H54 (cell line): Measurements from ENCODE around the gene KIF9.
"Not testable (repeated sequence)": the region's sequence is repeated elsewhere in the genome, so short reads cannot be mapped to it uniquely, and the experiment has no call there.

Experiments
- DNase-seq: peaks from one replicate; pipeline ENCODE4 v3.0.0; 2011; ENCODE audit warnings: low spot score, mixed read lengths; ENCODE audit not compliant: insufficient read length
- FAIRE-seq: peaks from 3 replicates; lab custom pipeline; 2011; peaks lifted over from hg19 to GRCh38; lab: Jason Lieb, UNC
- POLR2A ChIP-seq: IDR thresholded peaks from 2 replicates; pipeline ENCODE4 v1.6.1; 2011; ENCODE audit warnings: low read depth, mild to moderate bottlenecking, low read length

Gene KIF9, protein sequence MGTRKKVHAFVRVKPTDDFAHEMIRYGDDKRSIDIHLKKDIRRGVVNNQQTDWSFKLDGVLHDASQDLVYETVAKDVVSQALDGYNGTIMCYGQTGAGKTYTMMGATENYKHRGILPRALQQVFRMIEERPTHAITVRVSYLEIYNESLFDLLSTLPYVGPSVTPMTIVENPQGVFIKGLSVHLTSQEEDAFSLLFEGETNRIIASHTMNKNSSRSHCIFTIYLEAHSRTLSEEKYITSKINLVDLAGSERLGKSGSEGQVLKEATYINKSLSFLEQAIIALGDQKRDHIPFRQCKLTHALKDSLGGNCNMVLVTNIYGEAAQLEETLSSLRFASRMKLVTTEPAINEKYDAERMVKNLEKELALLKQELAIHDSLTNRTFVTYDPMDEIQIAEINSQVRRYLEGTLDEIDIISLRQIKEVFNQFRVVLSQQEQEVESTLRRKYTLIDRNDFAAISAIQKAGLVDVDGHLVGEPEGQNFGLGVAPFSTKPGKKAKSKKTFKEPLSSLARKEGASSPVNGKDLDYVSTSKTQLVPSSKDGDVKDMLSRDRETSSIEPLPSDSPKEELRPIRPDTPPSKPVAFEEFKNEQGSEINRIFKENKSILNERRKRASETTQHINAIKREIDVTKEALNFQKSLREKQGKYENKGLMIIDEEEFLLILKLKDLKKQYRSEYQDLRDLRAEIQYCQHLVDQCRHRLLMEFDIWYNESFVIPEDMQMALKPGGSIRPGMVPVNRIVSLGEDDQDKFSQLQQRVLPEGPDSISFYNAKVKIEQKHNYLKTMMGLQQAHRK

DNA sequence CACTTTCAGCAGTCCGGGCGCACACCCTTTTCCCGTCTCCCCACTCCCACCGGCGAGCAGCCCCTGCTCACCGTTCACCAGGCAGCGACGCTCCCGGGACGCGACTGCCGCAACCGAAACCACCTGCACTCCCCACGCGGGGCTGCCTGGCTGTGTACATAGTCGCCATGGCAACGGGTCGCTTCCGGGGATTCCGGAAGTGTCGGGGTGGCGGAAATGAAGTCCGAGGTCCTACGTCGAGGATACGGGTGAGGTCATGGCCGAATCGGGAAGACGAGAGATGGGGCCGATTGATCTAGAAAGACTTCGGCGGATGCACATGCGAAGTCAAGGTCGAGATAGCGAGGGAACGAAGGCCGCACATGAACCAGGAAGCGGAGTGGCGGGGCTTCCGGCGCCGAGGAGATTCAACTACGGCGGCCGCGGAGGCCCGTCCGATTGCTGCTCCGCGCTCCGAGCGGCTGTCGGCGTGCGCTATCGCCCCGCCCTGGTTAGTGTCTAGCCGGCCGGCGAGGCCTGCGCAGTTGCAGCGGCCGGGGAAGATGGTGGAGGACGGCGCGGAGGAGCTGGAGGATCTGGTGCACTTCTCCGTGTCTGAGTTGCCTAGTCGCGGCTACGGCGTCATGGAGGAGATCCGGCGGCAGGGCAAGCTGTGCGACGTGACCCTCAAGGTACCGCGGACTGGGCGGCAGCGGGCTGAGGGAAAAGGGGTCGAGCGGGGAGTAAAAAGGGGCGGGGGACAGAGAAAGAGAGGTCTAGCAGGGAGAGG, at the start of gene KIF9, which contains the start of gene KLHL18:
Gene KIF9, minus strand, starts transcription at position 376 of the 769 bp plus-strand sequence. CDS start 5,425 bp downstream, outside the sequence.
Gene KLHL18, plus strand, starts transcription at position 521 of the 769 bp plus-strand sequence. Its CDS starts 22 bp downstream, at position 543.
- peak; percentile 89 for TF ChIP-seq POLR2A
- peak; percentile 95 for DNase-seq
- no peak for FAIRE-seq

DNA sequence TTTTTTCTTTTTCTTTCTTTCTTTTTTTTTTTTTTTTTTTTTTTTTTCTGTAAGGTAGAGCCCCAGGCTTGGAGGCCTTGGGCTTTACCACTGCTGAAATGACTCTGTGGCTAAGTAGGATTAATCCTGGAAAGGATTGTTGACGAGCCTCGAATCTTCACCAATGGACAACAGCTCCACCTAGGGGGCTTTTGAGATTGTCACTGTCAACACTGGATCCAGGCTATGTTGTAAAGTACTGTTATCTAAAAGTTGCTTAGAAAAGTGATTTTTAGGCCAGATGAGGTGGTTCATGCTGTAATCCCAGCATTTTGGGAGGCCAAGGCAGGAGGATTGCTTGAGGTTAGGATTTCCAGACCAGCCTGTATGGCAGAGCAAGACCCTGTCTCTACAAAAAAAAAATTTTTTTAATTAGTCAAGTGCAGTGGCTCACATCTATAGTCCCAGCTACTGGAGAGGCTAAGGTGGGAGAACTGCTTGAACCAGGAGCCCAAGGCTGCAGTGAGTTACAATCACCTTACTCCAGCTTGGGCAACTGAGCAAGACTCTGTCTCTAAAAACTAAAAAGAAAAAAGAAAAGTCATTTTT, 41.8 kb upstream of the KIF9 start:
- DNase-seq = peak; percentile 68
- TF ChIP-seq POLR2A = no peak
- FAIRE-seq = no peak

DNA sequence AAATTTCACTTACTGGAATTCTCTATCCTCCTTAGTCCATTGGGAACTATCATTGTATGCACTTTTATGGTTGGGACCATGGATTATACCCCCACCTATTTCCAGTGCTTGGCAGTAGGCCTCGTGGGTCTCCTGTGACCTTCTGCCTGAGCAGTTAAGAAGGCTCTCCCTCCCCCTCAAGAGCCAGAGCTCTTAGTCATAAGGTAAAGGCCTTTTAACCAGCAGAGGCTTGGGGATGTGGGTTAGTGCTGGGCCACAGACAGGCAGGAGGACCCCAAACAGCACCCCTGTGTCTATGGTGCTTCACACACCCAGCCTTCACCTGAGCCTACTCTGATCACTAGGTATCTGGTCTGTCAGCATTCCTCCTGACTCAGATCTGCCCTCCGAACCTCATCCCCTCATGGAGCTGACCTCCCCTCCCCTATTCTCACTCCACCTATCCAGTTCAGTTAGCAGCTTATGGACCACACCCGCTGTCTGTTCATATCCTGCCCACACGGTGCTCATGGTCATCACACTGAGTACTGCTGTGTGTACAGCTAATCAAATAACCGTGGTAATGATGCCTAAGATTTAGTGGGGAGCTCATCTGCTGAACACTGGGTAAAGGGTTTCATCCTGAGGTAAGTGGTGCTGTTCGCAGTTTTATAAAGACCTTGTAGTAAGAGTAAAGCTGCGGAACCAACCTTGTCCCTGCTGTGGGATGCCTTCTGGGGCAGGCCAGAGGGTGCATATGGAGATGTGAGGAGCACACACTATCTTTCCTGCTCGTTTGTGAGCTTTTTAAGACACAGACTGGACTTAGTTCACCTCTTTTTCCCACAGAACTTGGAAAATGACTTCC, 41.1 kb upstream of the KIF9 start:
- DNase-seq (peak; percentile 48), FAIRE-seq (no peak)
- TF ChIP-seq POLR2A = no peak

DNA sequence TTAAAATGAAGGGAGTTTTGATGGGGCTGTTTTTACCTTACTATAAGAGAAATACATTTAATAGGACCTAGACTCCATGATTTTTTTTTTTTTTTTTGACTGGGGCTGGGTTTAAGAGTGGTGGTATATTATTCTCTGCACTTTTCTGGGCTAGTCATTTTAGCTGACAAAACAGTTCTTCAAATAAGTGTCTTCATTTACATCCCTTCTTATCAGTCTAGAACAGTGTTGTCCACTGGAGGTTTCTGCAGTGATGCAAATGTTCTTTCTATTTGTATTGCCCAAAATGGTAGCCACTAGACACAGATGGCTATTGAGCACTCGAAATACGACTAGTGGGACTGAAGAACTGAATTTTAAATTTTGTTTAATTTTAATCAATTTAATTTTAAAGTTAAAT, 37.4 kb upstream of the KIF9 start:
- DNase-seq (no peak), FAIRE-seq (no peak)
- TF ChIP-seq POLR2A = no peak

DNA sequence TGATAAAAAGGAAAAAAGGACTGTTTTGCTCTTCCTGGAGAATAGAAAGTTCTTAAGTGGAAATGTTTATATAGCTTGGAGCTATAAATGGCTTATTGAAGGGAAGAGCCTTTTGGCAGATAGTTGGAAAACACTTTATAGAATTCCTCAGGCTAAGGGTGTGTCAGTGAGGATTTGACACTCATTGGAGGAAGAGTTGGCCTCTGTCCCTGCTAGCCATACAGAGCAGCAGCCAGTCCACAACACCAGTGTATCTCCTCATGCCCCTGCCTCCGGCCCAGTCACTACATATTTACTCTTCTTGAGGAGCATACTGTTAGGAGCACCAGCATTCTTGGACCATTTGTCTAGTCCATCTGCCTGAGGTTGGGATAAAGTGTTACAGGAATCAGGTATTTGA, 36.3 kb upstream of the KIF9 start:
- DNase-seq (no peak), FAIRE-seq (no peak)
- no peak for TF ChIP-seq POLR2A

DNA sequence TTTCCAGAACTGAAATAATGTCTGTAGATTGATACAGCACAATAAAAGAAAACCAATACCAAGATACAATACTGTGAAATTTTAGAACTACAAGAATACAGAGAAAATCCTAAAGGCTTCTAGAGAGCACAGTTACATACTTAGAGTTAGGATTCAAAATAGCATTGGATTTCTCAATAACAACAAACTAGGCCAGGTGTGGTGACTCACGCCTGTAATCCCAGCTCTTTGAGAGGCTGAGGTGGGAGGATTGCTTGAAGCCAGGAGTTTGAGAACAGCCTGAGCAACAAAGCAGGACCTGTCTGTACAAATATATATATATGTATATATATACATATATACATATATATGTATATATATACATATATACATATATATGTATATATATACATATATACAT, 33.6 kb upstream of the KIF9 start:
- FAIRE-seq = not testable (repeated sequence)

DNA sequence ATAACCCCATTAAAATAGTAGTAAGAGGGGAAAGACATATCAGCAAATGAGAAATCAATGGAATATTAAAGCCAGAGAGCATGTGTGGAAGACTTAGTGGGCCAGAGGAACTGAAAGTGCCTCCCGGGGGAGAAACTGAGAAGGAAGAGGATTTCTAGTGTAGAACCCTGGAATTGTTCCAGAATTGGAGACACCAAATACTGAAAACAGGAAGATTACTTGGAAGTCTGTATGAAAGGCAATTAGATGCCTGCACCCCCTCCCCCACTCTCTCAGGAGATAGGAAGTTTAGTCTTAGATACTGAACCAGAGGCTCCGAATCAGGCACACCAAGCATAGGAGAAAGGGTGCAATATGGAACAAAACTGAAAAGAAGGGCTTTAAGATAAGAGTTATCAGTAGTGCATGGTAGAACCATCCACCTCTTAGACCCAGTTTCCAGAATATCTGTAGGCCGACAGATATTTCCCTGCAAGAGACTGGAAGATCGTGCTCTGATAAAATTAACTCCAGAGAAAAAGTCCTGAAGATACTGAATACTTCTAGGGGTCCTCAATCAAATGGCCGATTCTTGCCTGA, 32.6 kb upstream of the KIF9 start:
- FAIRE-seq (no peak), DNase-seq (no peak)
- TF ChIP-seq POLR2A = no peak

More for the DNA sequence above, 33.6 kb upstream of the KIF9 start:
- DNase-seq = not testable (repeated sequence)

DNA sequence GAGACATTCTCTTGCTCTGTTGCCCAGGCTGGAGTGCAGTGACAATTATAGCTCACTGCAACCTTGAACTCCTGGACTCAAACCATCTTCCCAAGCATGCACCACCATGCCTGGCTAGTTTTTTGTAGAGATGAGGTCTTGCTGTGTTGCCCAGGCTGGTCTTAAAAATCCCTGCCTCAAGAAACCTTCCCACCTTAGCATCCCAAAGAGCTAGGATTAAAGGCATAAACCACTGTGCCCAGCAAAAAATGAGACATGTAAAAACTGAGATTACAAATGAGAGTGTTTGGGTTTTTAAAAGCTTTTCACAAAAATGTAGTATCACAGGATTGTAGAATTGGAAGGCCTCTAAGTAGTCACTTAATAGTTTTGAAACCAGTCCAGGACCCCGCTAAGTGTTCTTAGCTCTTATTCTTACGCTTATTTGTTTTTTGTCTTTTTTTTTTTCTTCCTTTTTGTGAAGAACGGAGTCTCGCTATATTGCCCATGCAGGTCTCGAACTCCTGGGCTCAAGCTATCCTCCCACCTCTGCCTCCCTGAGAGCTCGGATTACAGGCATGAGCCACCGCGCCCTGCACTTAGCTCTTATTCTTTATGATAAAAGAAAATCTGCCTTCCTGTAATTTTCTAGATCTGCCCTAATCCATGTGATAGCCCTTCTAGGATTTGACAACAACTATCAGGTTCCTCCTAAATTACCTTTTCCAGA, 31.6 kb upstream of the KIF9 start:
- DNase-seq = no peak

DNA sequence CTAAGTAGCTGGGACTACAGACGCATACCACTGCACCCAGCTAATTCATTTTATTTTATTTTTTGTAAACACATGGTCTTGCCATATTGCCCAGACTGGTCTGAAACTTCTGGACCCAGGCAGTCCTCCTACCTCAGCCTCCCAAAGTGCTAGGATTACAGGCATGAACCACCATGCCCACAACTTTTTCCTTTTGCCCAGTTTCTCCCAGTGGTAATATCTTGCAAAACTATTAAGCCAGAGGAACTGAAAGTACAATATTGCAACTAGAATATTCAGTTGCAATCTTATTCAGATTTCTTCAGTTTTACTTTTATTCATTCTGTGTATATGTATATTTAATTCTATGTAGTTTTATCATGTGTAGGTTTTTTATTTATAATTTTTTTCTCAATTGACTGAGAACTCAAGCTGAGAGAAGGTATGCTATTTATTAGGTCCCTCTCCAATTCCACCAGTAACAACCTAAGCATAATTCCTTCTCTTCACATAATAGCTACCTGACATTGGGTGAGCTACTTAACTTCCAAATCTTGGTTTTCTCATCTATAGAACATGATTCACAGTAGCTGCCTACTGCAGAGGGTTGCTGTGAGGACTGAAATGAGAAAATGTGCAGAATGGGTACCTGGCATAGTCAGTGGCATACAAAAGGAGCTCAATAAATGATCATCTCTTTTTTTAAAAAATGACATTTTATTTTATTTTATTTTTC, 30.9 kb upstream of the KIF9 start:
- no peak for DNase-seq
- no peak for TF ChIP-seq POLR2A
- no peak for FAIRE-seq

More for the DNA sequence above, 31.6 kb upstream of the KIF9 start:
- TF ChIP-seq POLR2A = no peak
- no peak for FAIRE-seq

DNA sequence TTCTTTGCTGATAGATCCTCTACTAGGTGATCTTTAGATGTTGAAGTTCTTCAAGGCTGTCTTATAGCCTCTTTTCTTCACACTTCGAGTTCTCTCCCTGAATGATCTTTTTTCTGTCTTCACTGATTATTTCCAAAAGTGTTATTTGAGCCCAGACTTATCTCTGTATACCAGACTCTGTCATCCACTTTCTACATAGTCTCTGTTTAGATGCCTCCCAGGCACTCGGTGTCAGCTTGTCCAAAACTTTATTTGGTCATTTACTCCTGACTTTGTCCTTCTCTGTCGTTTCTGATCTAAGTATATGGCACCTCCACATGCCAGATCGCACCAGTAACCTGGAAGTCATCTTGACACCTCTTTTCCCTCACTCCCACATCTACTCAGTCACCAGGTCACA, 27.8 kb upstream of the KIF9 start:
- no peak for TF ChIP-seq POLR2A
- no peak for FAIRE-seq
- DNase-seq = no peak

DNA sequence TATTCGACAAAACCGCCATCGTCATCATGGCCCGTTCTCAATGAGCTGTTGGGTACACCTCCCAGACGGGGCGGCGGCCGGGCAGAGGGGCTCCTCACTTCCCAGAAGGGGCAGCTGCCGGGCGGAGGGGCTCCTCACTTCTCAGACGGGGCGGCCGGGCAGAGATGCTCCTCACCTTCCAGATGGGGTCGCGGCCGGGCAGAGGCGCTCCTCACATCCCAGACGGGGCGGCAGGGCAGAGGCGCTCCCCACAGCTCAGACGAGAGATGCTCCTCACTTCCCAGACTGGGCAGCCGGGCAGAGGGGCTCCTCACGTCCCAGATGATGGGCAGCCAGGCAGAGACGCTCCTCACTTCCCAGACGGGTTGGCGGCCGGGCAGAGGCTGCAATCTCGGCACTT, 26.6 kb upstream of the KIF9 start:
- FAIRE-seq, DNase-seq: not testable (repeated sequence)
